AG09309 (cell line): ENCODE results near the gene DEAF1.

Experiments
- DNase-seq: peaks from one replicate; pipeline ENCODE4 v3.0.0-alpha.2; 2010; ENCODE audit warnings: low read depth
- H3K4me3 ChIP-seq: 2 replicates; pipeline ENCODE4 v1.5.1; 2011; ENCODE audit warnings: mild to moderate bottlenecking, low read depth, low read length, moderate library complexity; ENCODE audit not compliant: control insufficient read depth
- CTCF ChIP-seq: IDR thresholded peaks from 2 replicates; pipeline ENCODE4 v1.5.1; 2011; ENCODE audit warnings: mild to moderate bottlenecking, low read depth, low read length, inconsistent platforms; ENCODE audit not compliant: insufficient read depth, control insufficient read depth; ENCODE audit errors: missing control alignments

DEAF1 gene

GRCh38 chr11:728901-729491 is 34.0 kb upstream of the DEAF1 start:
- H3K4me3 ChIP-seq = no peak overlapping the region
- no peak for DNase-seq
- no peak for TF ChIP-seq CTCF

GRCh38 chr11:727859-728748 is 33.1 kb upstream of the DEAF1 start:
- DNase-seq = peak; percentile 70
- no peak overlapping the region for H3K4me3 ChIP-seq
- TF ChIP-seq CTCF = peak; percentile 99

GRCh38 chr11:727281-727701 is 32.3 kb upstream of the DEAF1 start:
- no peak for DNase-seq
- no peak for TF ChIP-seq CTCF
- H3K4me3 ChIP-seq = no peak overlapping the region

- no peak for DNase-seq
- no peak overlapping the region for H3K4me3 ChIP-seq
- no peak for TF ChIP-seq CTCF
These were observed 31.5 kb upstream of the DEAF1 start for GRCh38 chr11:726278-727220.

GRCh38 chr11:725624-726202 is 30.7 kb upstream of the DEAF1 start:
- no peak for TF ChIP-seq CTCF
- H3K4me3 ChIP-seq = no peak overlapping the region
- DNase-seq = no peak
